HFF-Myc (cell line): Measurements from ENCODE around the gene CC2D1B.

Experiments
- DNase-seq: peaks from one replicate; pipeline ENCODE4 v3.0.0-alpha.2; 2011; ENCODE audit warnings: low read depth; ENCODE audit errors: extremely low read depth
- H3K4me3 ChIP-seq: replicated peaks from 2 replicates; pipeline ENCODE4 v1.5.1; 2011; ENCODE audit warnings: low read depth, mild to moderate bottlenecking, control low read depth, low read length
- TF ChIP-seq, protein P1 (sequence below): IDR thresholded peaks from 2 replicates; pipeline ENCODE4 v1.5.1; 2012; ENCODE audit warnings: mild to moderate bottlenecking, low read depth, low read length, control low read depth; ENCODE audit errors: missing control alignments

Gene CC2D1B

DNA sequence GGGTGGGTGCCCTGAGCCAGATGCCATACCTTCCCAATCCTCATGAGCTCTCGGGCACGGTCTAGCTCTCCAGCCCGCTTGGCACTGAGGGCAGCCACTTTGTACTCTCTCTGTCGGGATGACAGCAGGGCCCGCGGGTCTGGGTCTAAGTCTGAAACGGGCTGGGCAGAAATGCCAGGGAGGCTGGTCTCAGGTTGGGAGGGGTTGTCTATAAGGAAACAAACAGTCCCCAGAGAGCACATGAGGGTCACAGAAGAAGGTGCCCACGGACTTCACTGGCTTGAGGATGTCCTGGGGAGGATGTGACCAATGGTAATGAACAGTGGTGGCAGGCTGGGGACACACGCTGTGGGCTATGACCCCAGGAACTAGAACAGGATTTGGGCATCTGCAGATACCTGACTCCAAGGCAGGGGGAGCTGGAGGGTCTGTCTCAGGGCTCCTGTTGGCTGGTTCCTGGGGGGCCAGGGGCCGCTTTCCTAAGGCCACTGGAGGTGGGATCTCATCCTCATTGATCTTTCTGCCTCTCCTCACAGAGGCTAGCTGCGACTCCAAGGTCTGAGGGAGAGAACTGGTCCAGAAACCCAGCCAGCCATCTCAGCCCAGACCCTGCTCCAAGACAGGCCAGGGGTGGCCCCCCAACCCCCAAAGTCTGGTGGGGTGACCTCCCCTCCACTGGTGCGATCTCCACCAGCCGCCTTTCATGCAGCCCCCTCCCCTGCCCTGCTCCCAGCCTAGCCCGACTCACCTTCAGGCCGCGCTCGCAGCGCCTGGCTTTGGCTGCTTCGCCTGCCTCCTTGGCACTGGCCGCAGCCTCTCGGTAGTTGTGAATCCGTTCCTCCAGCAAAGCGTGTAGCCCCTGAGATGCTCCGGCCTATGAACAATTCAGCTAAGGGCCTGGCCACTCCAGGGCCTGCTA, 6.1 kb downstream of the CC2D1B start:
- no peak for DNase-seq
- H3K4me3 ChIP-seq: no peak overlapping the region
- TF ChIP-seq, protein P1, sequence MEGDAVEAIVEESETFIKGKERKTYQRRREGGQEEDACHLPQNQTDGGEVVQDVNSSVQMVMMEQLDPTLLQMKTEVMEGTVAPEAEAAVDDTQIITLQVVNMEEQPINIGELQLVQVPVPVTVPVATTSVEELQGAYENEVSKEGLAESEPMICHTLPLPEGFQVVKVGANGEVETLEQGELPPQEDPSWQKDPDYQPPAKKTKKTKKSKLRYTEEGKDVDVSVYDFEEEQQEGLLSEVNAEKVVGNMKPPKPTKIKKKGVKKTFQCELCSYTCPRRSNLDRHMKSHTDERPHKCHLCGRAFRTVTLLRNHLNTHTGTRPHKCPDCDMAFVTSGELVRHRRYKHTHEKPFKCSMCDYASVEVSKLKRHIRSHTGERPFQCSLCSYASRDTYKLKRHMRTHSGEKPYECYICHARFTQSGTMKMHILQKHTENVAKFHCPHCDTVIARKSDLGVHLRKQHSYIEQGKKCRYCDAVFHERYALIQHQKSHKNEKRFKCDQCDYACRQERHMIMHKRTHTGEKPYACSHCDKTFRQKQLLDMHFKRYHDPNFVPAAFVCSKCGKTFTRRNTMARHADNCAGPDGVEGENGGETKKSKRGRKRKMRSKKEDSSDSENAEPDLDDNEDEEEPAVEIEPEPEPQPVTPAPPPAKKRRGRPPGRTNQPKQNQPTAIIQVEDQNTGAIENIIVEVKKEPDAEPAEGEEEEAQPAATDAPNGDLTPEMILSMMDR: no peak

DNA sequence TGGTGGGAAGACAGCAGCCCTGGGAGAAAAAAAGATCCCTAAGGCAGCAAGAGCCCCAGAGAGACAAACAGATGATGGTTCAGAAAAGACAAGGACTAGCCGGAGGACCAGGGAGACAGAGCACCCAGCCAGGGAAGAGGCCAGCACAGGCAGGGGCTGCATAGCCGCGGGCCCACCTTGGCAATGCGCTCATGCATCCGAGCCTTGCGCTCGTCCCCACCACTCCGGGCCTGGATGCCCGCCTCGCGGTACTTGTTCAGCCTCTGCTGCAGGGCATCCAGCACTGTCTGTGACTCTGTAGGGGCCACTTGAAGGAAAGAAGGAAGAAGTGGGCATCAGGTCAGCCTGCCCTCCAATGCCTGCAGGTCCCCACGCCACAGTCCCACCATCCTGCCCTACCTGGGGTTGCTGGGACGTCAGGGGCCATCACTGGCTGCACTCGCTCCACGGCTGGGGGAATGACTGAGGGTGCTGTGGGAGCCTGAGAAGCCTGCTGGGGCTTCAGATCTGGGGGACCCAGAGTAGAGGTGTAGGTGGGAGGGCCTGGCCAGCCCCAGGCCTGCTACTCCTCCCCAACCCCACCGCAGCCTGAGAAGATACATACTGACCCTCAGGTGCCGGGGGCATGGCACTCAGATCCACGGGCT, 7.0 kb downstream of the CC2D1B start:
- no peak for DNase-seq
- TF ChIP-seq, protein P1: no peak
- H3K4me3 ChIP-seq: no peak overlapping the region

DNA sequence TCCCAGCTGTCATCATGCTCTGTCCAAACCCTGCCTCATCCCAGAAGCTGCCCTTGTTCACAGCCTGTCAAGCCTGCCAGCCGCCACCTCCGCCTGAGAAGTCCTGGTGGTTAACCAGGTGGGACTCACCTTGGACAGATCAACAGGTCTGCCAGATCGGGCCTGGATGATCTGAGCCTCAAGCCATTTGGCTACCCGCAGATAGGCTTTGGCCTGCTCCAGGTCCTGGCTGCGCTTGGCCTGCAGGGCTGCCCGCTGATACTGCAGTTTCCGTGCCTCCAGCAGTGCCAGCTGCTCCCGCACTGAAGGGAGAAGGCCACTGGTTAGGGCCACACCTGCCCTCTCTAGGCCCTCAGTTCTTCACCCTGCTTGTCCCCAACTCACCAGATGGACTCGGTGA, 8.6 kb downstream of the CC2D1B start:
- no peak for DNase-seq
- TF ChIP-seq, protein P1: no peak
- H3K4me3 ChIP-seq: no peak overlapping the region

DNA sequence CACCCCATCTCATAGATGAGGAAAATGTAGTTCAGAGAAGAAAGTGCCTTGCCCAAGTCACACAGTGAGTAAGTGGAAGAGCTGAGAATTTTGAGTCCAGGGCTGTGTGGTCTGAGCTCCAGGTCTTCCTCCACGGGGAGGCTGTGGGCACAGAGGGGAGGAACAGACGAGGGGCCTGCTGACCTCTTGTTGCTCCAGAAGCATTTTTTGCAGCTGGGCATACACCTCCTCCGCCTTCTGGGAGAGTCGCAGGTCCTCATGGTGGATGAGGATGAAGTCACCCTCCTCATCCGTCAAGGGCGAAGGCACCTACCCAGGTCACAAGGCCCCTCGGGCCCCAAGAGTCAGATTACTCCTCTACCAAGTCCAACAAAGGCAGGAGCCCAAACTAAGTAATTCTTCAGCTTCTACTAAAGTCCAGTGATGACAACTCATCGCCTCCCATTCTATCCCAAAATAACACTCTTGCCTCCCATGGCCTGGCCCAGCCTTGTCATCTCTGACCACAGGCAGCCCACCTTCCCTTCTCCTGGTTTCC, 9.1 kb downstream of the CC2D1B start:
- H3K4me3 ChIP-seq: no peak overlapping the region
- DNase-seq: no peak
- TF ChIP-seq, protein P1: no peak

DNA sequence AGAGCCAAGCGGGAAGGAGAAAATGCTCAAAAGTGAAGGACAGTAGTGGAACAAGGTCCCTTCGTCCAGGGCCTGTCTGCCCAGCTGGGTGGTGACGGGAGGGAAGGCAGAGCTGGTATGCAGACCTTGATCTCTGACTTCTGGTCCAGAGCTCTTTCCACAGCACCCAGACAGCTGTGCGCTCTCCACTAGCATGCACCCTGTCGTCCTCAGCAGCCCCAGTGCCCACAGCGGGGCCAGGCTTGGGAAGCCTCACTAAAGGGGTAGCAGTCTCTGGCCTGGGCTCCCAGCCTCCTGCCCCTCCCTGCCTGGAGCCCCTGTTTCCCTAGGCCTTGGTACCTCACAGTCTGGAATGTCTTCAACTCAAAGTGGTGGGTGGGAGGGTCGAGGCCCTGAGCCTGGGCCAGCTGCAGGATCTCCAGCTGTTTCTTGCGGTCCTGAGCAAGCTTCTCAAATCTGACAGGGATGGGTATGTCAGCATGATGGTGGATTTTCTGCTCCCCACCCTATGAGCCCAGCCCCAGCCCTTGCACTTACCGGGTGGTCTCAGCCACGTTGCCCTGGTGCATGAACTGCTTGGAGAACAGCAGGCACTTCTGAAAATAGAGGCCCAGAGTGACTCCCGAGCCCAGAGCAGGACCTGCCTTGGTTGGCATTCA, 10.0 kb downstream of the CC2D1B start:
- no peak overlapping the region for H3K4me3 ChIP-seq
- TF ChIP-seq, protein P1: no peak

DNA sequence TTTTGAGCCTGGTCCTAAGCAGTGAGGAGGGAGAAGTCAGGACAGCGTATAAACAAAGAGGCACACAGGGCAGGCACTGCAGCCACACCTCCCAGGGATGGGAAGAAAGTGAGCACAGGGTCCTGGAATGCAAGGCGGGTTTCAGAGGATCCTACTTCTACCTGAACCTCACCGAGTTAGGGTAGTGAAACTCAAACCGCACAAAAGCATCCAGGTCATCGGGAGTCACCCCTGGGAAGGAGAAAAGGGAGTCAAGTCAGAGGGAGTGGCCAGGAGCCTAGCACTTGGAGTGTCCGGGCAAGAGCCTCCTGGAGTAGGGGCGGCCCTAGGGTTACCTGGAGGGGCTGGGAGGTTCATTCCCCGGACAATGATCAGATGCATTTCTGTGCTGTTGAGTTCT, 10.6 kb downstream of the CC2D1B start:
- H3K4me3 ChIP-seq: no peak overlapping the region
- no peak for DNase-seq
- TF ChIP-seq, protein P1: no peak

More for the DNA sequence above, 10.0 kb downstream of the CC2D1B start:
- no peak for DNase-seq
